ENCODE results near the gene COG5. TPM values are rescaled to one million over a fixed set of nuclear protein-coding genes. Genes with fewer than 3 reads are reported as not detected.
A peak's percentile ranks its signal among the peaks of the same experiment; 100 is the strongest.

The COG5 gene
- total and polyA plus RNA-seq, 9 of the 15 experiments (the other 6 are each of a cell fraction or from before 2014, with no cell fraction given) = 15.3 to 75.1 (median 56.4) TPM

- 0 out of 2 replicates have a peak, but pooled peaks have one; percentile 59 for TF ChIP-seq ARID3A (IDR thresholded peaks at IDR 0.05; ENCODE audit: borderline replicate concordance, low read depth, low read length)
- TF ChIP-seq MBD2 (IDR thresholded peaks at IDR 0.05; ENCODE audit: borderline replicate concordance, low read depth) = no peak
- no peak for TF ChIP-seq HCFC1 (IDR thresholded peaks at IDR 0.05; ENCODE audit: low read depth, low read length)
- no peak for TF ChIP-seq ZBTB9 (CRISPR knock-in tag; IDR thresholded peaks at IDR 0.05)
- TF ChIP-seq HOMEZ (CRISPR knock-in tag; IDR thresholded peaks at IDR 0.05) = no peak
- no peak for TF ChIP-seq RFX7 (CRISPR knock-in tag; IDR thresholded peaks at IDR 0.05)
- TF ChIP-seq MEIS2 (IDR thresholded peaks at IDR 0.05; ENCODE audit: partially characterized antibody) = peak; percentile 45
- peak; percentile 39 to 55; a peak in 2 of 4 replicates for TF ChIP-seq KDM1A (IDR thresholded peaks at IDR 0.05)
- TF ChIP-seq MCM3 (IDR thresholded peaks at IDR 0.05) = no peak
- TF ChIP-seq ZBTB11 (CRISPR knock-in tag; IDR thresholded peaks at IDR 0.05) = no peak
- peak; percentile 59 for TF ChIP-seq ZEB2 (IDR thresholded peaks at IDR 0.05)
- no peak for TF ChIP-seq SUPT5H (IDR thresholded peaks at IDR 0.05)
- no peak for TF ChIP-seq ZNF696 (CRISPR knock-in tag; conservative IDR thresholded peaks at IDR 0.05)
- no peak for TF ChIP-seq ZNF347 (CRISPR knock-in tag; IDR thresholded peaks at IDR 0.05; ENCODE audit: low read depth)
- TF ChIP-seq E2F1 (CRISPR knock-in tag; IDR thresholded peaks at IDR 0.05) = no peak
- TF ChIP-seq CGGBP1 (CRISPR knock-in tag; IDR thresholded peaks at IDR 0.05) = no peak
- TF ChIP-seq TCF7L2 (IDR thresholded peaks at IDR 0.05; ENCODE audit: low read depth, low read length) = no peak
- no peak for TF ChIP-seq PTBP1 (IDR thresholded peaks at IDR 0.05; ENCODE audit: low read depth, low read length)
- peak; percentile 61; the same call in 1 of the 2 replicates for TF ChIP-seq SOX6 (IDR thresholded peaks at IDR 0.05)
- no peak for TF ChIP-seq BMI1 (IDR thresholded peaks at IDR 0.05; ENCODE audit: low read length)
- no peak for TF ChIP-seq ZNF764 (CRISPR knock-in tag; IDR thresholded peaks at IDR 0.05; ENCODE audit: low read depth)
These were observed 243.9 kb downstream of the COG5 start (continued) for GRCh38 chr7:107319724-107320228.
